OCI-LY7 (cell line): ENCODE results near the gene TAPBP. TPM values are rescaled to one million over a fixed set of nuclear protein-coding genes. Genes with fewer than 3 reads are reported as not detected.
"Not testable (repeated sequence)": the region's sequence is repeated elsewhere in the genome, so short reads cannot be mapped to it uniquely, and the experiment has no call there.

Experiments
- BruUV-seq: library from RNA; stranded (reverse); fragments of 400-500 nt; replicated peaks from 2 replicates; lab custom pipeline; 2021; lab: Mats Ljungman, UMichigan
- CTCF ChIA-PET: fragments of 300-600 bp; sonication (Branson Sonifier 250); formaldehyde crosslinking; loops from one replicate; lab custom pipeline; 2022; ENCODE audit warnings: antibody characterized with exemption; ENCODE audit not compliant: unreplicated experiment; lab: Charles Lee
- POLR2A ChIA-PET: fragments of 300-600 bp; sonication (Branson Sonifier 250); formaldehyde crosslinking; loops from one replicate; lab custom pipeline; 2022; ENCODE audit warnings: antibody characterized with exemption; lab: Charles Lee
- DNase-seq: peaks from one replicate; pipeline ENCODE4 v3.0.0-alpha.2; 2015; ENCODE audit warnings: low spot score
- H2AFZ ChIP-seq: fragments of 200-600 bp; sonication (generic), shearing (Covaris generic); 2 replicates; pipeline ENCODE4 v1.6.1; 2014; ENCODE audit warnings: mild to moderate bottlenecking, antibody characterized with exemption, low read length, moderate library complexity
- H3K27ac ChIP-seq: fragments of 200-600 bp; sonication (generic); 2 replicates; pipeline ENCODE4 v1.5.1; 2014; ENCODE audit warnings: mixed run types, low read depth, mild to moderate bottlenecking, moderate library complexity, low read length, inconsistent platforms; ENCODE audit not compliant: poor library complexity, severe bottlenecking
- H3K36me3 ChIP-seq: fragments of 200-600 bp; sonication (generic); 2 replicates; pipeline ENCODE4 v1.6.1; 2014; ENCODE audit warnings: mild to moderate bottlenecking, antibody characterized with exemption, low read length, moderate library complexity, mixed read lengths; ENCODE audit not compliant: insufficient read depth
- H3K4me1 ChIP-seq: fragments of 200-600 bp; sonication (generic); 2 replicates; pipeline ENCODE4 v1.5.1; 2014; ENCODE audit warnings: mild to moderate bottlenecking, low read length; ENCODE audit not compliant: insufficient read depth, poor library complexity, severe bottlenecking
- H3K4me2 ChIP-seq: fragments of 200-600 bp; sonication (generic); 2 replicates; pipeline ENCODE4 v1.6.1; 2014; ENCODE audit warnings: mild to moderate bottlenecking, low read length
- H3K4me3 ChIP-seq: fragments of 200-600 bp; sonication (generic); 2 replicates; pipeline ENCODE4 v1.5.1; 2014; ENCODE audit warnings: mild to moderate bottlenecking, low read depth, low read length; ENCODE audit not compliant: poor library complexity, severe bottlenecking
- H3K79me2 ChIP-seq: fragments of 200-600 bp; sonication (generic); 2 replicates; pipeline ENCODE4 v1.6.1; 2016; ENCODE audit warnings: low read depth, mild to moderate bottlenecking, low read length, moderate library complexity, mixed read lengths; ENCODE audit not compliant: insufficient read depth
- H3K9me2 ChIP-seq: fragments of 200-600 bp; sonication (generic); 2 replicates; pipeline ENCODE4 v1.6.1; 2016; ENCODE audit warnings: mild to moderate bottlenecking, low read length, mixed read lengths; ENCODE audit not compliant: insufficient read depth
- H3K9me3 ChIP-seq: fragments of 200-600 bp; sonication (generic); 2 replicates; pipeline ENCODE4 v1.6.1; 2014; ENCODE audit warnings: mild to moderate bottlenecking, mixed run types, low read length, mixed read lengths
- H4K20me1 ChIP-seq: fragments of 200-600 bp; sonication (generic); 2 replicates; pipeline ENCODE4 v1.6.1; 2014; ENCODE audit warnings: mild to moderate bottlenecking, antibody characterized with exemption, low read length, moderate library complexity, mixed read lengths; ENCODE audit not compliant: insufficient read depth
- CTCF ChIP-seq: fragments of 200-600 bp; sonication (generic); conservative IDR thresholded peaks from 2 replicates; pipeline ENCODE4 v1.5.1; 2014; ENCODE audit warnings: mild to moderate bottlenecking, antibody characterized with exemption, low read length, moderate library complexity, mixed read lengths
- EZH2phosphoT487 ChIP-seq: fragments of 200-600 bp; sonication (generic); IDR thresholded peaks from 2 replicates; pipeline ENCODE4 v1.6.1; 2018; ENCODE audit warnings: low read depth, borderline replicate concordance, mild to moderate bottlenecking, mixed run types, antibody characterized with exemption, low read length, moderate library complexity, mixed read lengths
- intact Hi-C: fragments of 100-400 bp; cut with micrococcal nuclease; formaldehyde crosslinking; loops from one replicate; pipeline ENCODE4 v1.10.0; 2022; ENCODE audit not compliant: unreplicated experiment
- total RNA-seq, 2 experiments: library from RNA; depleted of rRNA in 1 of 2; stranded (reverse); fragments of >200 nt in 1 of 2; shearing (Covaris generic) in 1 of 2; gene quantifications; 2 replicates each; pipeline ENCODE4 v1.2.3, GENCODE V29; 2014 to 2022

The TAPBP gene
- total RNA-seq, 2 experiments from 2014 or later: 106 to 148 TPM

- TSS peak; percentile 85 for BruUV-seq
- Histone ChIP-seq H2AFZ (peak overlapping the region; percentile 91), H4K20me1 (no peaks in the 10 kb centered on the region), H3K4me3 (peak overlapping the region; percentile 86), H3K4me1 (peaks cover 24% of the 10 kb centered on the region), H3K79me2 (peaks cover 31% of the 10 kb centered on the region; the same call in 1 of the 2 replicates), H3K4me2 (peak overlapping the region; percentile 87), H3K27ac (peak overlapping the region; percentile 46), H3K9me2 (no peaks in the 10 kb centered on the region), H3K36me3 (peaks cover 72% of the 10 kb centered on the region), H3K9me3 (no peaks in the 10 kb centered on the region)
- CTCF ChIA-PET: interaction anchor here (0.5 to 1.6 kb wide), 3 partner anchors 10 to 1366 kb away, joined by 3 read pairs; partner anchors contain the start of gene RGL2
- intact Hi-C loops: no loop called here
- TF ChIP-seq EZH2phosphoT487 (no peak), CTCF (no peak)
- DNase-seq: no peak
- POLR2A ChIA-PET: interaction anchor here (0.7 to 3.0 kb wide), 5 partner anchors 9 to 423 kb away, joined by 3 to 19 read pairs (median 8); partner anchors contain the start of genes B3GALT4, RGL2, RPS18 and VPS52
Observed at GRCh38 chr6:33288141-33288920, 25.5 kb downstream of the TAPBP start.

- ChIA-PET CTCF (no interaction called here), POLR2A (interaction anchor here (0.5 to 1.3 kb wide), 2 partner anchors 10 to 101 kb away, joined by 3 to 4 read pairs; partner anchors contain the start of gene B3GALT4)
- Histone ChIP-seq H4K20me1 (no peaks in the 10 kb centered on the region), H3K4me3 (peak overlapping the region; percentile 86), H3K27ac (no peak overlapping the region), H3K9me2 (no peaks in the 10 kb centered on the region), H2AFZ (no peak overlapping the region), H3K36me3 (peaks cover 70% of the 10 kb centered on the region), H3K4me2 (peak overlapping the region; percentile 87), H3K9me3 (no peaks in the 10 kb centered on the region), H3K4me1 (peaks cover 24% of the 10 kb centered on the region), H3K79me2 (peaks cover 31% of the 10 kb centered on the region; the same call in 1 of the 2 replicates)
- no peak for DNase-seq
- intact Hi-C loops: no loop called here
- no TSS peak for BruUV-seq
- TF ChIP-seq EZH2phosphoT487 (no peak), CTCF (no peak)
Observed at GRCh38 chr6:33286946-33287914, 26.6 kb downstream of the TAPBP start.

GRCh38 chr6:33285214-33285613 lies 28.7 kb downstream of the TAPBP start:
- Histone ChIP-seq H3K79me2 (peaks cover 24% of the 10 kb centered on the region; the same call in 1 of the 2 replicates), H3K36me3 (peaks cover 68% of the 10 kb centered on the region)
- CTCF ChIA-PET, H3K4me2 ChIP-seq, H2AFZ ChIP-seq, H3K4me3 ChIP-seq, DNase-seq, H3K4me1 ChIP-seq, H3K9me3 ChIP-seq, H3K9me2 ChIP-seq, H3K27ac ChIP-seq, intact Hi-C loops, BruUV-seq, POLR2A ChIA-PET, H4K20me1 ChIP-seq: not testable (repeated sequence)
